Gastrocnemius medialis (tissue), 4 donors: ENCODE measurements around the gene GPX3.

Experiments used
- CTCF ChIP-seq, 5 experiments: fragments of 450-650 bp in 3 of 5; fragments of 200-600 bp in 2 of 5; sonication (generic) in 2 of 5; IDR thresholded peaks in 4 of 5; conservative IDR thresholded peaks in 1 of 5; 1 replicate in 4 of 5; 2 replicates in 1 of 5; pipeline ENCODE4 v1.5.1; 2016 to 2019; ENCODE audit warnings: antibody characterized with exemption in 5 of 5, mild to moderate bottlenecking in 3 of 5, moderate library complexity in 3 of 5
- POLR2A ChIP-seq, 2 donors: fragments of 450-650 bp; IDR thresholded peaks; one replicate each; pipeline ENCODE4 v1.6.1; 2017; ENCODE audit warnings: antibody characterized with exemption in 2 of 2, mild to moderate bottlenecking in 2 of 2, moderate library complexity in 2 of 2

GRCh38 chr5:151058301-151058700, 37.9 kb downstream of the GPX3 start:
- TF ChIP-seq CTCF (IDR thresholded peaks at IDR 0.05 in 4 of 5, conservative IDR thresholded peaks at IDR 0.05 in 1 of 5) (peak in 1 of 5 experiments; percentile 19), POLR2A (IDR thresholded peaks at IDR 0.05) (no peak)
